Ishikawa (cell line): Measurements from ENCODE around the gene SLC25A33.

Source experiments
- FOXM1 ChIP-seq: IDR thresholded peaks from 2 replicates; pipeline ENCODE4 v1.6.1; 2012; ENCODE audit warnings: low read depth, borderline replicate concordance
- REST ChIP-seq: IDR thresholded peaks from 2 replicates; pipeline ENCODE4 v1.6.1; 2012; ENCODE audit warnings: low read depth, mild to moderate bottlenecking
- TEAD4 ChIP-seq: IDR thresholded peaks from 2 replicates; pipeline ENCODE4 v1.6.1; 2012

GRCh38 chr1:9593492-9594465, 54.5 kb downstream of the SLC25A33 start:
- TF ChIP-seq FOXM1 (no peak), REST (peak; percentile 58), TEAD4 (no peak)
